GM18508 (cell line): ENCODE data around the gene FAM3C.
"Not testable (repeated sequence)": the region's sequence is repeated elsewhere in the genome, so short reads cannot be mapped to it uniquely, and the experiment has no call there.

ENCODE experiments used
- ATAC-seq: cut with Tn5 transposase; IDR thresholded peaks from one replicate; pipeline ENCODE4 v1.9.1; 2021; ENCODE audit warnings: moderate number of reproducible peaks; ENCODE audit not compliant: insufficient read depth, unreplicated experiment

The FAM3C gene

DNA sequence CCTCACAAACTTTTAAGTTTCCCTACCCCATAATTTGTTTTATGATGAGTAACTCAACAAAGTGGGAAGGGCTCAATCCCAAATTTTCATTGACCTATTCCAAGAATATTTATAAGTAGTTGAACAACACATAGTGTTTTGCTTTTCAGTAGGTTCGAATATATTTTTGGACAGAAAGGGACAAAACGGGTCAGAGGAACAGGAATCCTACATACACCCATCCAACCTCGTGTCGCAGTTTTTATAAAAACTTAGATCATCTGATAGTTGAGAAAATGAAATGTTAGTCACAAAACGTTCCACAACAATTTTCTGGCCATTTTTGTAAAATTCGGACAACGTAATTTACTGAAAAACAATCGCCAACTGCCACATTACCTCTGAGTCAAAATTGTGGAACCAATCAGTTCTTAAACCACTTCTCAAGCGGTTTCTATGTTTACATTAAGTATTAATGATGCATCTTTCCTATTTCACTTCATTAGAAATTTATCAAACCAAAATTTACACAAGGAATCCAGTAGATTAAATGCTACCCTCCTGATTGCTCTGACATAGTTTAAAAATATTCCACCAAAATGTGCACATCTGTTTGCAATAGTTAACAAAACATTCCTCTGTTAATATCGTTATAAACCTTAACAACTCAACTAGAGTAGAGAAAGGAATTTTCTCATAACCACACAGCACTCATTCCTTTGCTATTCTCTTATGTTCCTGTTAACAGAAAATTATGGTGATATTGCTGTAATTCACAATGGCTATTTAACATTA, 61.0 kb downstream of the FAM3C start:
- no peak for ATAC-seq

DNA sequence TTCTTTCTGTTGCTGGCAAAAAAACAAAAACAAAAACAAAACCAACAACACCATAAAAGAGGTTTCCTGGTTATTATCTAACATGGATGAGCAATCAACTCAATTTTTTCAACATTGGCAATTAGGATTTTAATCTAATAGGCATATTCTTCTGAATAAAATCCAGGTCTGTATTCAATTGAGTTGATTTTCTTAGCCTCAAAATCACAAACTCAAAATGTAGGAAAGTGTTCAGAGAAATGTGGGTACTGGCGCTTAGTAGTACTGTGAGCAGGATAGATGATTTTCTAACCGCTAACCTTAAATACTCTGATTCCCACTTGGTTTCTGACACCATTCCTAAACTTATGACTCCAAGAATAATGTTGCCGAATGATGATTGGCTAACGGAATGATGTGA, 61.7 kb downstream of the FAM3C start:
- no peak for ATAC-seq

DNA sequence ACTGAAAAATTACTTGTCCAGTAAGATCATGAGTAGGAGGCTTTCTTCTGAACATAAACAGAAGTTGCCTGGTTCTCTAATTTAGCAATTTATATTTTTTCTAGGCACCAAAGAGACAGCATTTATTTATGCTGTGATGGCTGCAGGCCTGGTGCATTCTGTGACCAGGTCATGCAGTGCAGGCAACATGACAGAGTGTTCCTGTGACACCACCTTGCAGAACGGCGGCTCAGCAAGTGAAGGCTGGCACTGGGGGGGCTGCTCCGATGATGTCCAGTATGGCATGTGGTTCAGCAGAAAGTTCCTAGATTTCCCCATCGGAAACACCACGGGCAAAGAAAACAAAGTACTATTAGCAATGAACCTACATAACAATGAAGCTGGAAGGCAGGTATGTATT, 64.5 kb downstream of the FAM3C start:
- no peak for ATAC-seq

DNA sequence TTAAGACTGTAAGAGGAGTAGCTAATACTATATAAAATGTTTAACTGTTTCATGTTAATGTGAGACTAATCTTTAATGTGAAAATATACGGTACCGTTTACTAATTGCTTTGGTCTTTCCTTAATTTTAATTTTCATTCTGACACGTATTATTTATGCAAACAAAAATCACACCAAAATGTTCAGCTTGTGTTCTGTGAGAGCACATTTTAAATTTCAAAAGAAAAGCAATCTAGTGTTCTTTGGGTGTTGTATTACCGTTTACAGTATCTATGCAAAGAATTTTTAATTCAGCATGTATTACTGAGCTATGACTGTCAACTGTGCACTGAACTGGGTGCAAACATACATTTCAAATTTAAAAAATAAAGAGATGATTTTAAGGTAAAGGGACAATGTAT, 65.1 kb downstream of the FAM3C start:
- ATAC-seq: no peak

DNA sequence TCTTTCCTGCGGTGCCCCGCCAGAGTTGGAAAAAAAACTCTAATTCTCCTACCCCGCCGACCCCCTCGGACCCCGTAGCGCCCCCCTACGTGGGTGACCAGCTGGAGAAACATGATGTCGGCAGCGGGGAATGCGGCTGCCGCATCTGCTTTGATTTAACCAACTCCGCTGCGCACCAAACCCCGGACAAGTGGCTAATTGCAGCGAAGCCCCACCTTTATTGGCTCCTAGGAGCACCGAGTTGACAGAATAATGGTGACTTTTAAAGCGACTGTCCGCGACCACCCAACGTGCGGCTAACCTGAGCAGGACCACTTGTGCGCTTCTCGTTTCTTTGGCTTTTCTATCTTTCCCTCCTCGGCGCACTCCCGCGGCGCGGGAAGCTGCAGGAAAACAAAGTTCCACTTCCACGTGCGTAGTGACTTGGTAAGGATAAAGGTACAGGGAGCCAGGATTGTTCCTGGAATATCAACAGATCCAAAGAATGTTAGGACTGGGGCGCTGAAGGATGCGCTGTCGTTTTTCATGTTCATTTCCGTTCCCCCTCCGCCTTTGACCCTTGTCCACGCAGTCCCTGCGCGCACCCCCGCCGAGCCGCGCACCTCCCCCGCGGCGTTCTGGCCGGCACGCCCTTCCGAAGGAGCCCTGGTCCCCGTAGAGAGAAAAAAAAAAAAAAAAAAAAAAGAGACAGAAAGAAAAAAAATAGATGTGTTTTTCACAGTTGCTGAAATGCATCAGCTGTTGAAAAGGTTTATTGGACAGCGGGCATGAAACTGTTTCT, 65.9 kb downstream of the FAM3C start:
- no peak for ATAC-seq

DNA sequence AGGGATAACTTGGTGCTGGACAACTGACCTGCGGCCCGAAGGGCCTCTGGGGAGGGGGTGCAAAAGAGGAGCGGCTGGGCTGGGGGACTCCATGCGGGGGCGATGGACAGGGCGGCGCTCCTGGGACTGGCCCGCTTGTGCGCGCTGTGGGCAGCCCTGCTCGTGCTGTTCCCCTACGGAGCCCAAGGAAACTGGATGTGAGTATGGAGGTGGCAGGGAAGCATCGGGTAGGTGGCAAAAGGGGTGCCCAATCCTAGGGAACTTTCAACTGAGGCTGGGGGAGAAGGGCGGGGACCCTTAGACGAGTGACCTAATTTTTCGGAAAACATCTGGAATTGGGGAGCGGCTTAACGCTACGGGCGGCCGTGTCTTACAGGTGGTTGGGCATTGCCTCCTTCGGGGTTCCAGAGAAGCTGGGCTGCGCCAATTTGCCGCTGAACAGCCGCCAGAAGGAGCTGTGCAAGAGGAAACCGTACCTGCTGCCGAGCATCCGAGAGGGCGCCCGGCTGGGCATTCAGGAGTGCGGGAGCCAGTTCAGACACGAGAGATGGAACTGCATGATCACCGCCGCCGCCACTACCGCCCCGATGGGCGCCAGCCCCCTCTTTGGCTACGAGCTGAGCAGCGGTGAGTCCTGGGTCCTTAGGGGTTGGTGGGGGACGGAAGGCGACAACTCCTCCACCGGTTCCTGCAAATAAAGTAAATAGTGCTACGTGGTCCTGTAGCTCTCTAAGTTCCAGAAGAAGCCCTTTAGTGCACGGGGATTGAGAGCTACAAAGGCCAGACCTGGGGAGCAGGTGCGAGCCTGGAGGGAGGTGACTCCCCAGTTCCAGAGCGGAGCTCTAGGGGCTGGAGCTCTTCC, 66.7 kb downstream of the FAM3C start:
- no peak for ATAC-seq

DNA sequence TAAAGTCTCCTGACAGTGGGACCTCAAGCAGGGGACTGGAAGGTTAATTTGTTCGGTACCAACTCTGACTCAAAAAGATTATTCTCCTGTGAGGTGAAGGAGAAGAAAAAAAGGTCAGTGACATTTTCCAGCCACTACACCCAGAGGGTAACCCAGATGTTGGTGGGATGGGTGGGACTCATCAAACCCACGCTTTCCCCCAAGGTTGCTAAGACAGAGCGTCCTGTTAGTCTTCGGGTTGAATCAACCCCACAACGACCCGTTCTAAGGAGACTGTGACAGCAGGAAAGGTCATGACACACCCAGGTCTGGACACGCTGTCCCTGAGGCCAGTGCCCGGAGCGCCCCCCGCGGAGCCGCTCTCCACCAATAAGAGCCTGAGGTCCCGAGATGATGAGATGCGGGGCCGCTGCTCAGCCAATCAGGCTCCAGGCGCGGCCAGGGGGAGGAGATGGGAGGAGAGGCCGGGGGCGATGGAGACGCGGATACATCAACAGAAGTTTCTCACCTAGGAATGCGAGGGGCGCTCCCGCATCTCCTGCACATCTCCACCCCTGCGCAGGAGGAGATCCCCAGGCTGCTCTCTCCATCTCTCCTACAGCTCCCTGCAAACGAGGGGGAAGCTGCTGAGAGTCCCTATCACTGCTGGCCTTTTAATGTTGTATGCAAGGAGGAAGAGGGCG, 67.5 kb downstream of the FAM3C start, which contains the start of gene WNT16:
Gene WNT16 (plus strand): TSS at position 493 of the 683 bp plus-strand sequence. CDS start 293 bp downstream, outside the sequence.
- ATAC-seq: no peak

DNA sequence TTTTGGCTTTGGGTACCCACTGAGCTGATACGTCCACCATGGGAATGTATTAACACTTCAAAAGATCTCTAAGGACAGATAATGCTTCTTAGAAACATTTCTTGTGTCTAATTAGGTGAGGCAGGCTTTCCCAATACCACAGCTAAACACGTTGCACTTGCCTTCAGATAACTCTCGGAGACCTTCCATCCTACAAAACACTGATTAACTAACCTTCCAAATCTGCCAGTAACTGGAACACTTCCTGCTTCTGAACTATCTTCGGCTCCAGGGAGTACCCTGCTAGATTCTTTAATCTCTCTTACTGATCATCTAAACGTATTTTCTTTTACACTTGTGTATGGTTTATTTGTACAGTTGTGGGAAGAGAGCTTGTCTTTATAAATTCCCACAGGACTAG, 68.4 kb downstream of the FAM3C start:
- ATAC-seq: no peak

DNA sequence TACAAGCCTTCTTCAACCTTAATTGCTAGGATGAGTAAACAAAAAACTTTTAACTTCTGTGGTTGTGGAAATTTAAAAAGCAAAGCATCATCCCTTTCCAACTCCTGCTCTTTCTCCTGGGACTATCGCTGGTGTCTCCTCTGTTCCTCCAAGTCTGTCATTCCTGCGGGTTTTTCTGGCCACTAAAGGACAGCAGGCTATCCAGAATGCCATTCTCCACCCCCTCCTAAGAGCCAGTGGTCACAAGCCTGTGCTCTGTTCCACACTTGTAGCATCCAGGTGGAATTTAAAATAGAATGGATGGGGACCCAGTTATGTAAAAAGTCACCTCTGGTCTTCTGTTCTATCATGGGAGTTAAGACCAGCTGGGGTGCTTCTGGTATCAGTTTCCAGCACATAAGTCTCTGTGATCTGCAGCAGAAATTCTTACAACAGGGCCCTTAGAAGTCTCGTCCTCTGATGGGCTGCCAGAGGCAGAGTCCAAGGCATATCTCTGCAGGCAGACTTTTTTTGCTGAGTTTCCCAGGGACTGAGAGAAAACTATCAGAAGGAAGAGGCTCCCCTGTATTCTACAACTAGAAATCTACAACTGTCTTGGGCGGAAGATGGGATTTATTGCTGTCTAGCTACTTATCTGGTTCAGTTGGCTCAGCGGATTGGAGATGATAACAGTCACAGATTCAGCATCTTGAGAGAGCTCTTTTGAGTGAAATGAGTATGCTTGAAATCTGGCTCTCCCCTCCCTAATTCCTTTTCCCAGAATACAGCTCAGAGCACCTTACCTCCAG, 72.4 kb downstream of the FAM3C start:
- no peak for ATAC-seq

DNA sequence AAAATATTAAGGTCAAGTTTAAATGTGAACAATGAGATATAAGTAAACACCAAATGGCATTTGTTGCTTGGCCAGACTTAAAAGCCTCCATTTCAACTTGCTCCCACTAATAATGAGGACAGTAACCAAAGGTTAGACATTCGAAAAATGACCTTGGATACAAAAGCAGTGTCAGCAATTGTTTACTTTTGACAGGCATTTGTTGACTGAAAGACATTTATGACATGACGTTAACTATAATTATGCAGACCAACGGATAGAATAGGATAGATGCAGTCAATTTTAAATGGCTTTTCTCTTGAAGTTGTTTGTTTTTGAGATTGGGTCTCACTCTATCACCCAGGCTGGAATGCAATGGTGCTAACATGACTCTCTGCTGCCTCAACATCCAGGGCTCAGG, 73.6 kb downstream of the FAM3C start:
- no peak for ATAC-seq

DNA sequence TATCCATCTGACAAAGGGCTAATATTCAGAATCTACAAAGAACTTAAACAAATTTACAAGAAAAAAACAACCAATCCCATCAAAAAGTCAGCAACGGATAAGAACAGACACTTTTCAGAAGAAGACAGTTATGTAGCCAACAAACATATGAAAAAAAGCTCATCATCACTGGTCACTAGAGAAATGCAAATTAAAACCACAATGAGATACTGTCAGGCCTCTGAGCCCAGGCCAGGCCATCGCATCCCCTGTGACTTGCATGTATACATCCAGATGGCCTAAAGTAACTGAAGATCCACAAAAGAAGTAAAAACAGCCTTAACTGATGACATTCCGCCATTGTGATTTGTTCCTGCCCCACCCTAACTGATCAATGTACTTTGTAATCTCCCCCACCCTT, 80.9 kb downstream of the FAM3C start:
- ATAC-seq: not testable (repeated sequence)

DNA sequence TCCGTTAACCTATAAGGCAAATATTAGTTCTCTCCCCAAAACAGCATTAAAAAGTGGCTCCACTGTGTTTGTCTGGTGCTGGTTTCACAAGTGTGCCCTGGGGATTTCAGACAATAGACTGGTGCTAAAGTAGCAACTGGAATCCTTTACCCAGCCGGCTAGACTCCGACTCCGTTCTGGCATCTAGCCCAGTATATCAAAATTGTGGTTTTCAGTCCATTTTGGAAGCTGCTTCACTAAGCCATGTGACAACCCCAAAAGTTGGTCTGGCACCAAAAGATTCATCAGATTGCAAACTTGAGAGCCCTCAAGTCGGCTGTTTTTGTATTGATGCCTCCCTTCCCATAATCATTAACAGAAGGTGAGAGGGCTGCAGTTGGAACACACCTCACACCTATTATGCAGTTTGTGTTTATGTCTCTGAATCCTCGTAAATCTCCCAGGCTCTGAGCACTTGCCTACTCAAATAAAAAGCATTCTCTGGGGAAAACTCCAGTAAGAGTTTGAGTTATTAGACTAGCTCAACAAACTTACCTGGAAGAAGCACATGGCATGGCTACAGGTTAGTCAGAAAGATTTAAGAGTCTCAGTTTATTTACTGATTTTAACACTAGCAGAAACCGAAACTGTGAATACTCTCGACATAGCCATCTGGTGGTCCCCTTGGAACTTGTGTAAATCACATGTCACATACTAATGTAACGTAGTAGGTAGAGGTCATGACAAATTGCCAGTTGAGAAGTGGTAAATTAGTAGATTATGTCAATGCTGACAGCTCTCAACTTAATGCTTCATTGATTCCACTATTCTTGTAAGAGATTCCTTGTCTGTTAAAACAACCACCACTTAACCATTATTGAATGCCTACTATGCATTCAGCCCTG, 82.1 kb downstream of the FAM3C start:
- ATAC-seq: peak; percentile 87

DNA sequence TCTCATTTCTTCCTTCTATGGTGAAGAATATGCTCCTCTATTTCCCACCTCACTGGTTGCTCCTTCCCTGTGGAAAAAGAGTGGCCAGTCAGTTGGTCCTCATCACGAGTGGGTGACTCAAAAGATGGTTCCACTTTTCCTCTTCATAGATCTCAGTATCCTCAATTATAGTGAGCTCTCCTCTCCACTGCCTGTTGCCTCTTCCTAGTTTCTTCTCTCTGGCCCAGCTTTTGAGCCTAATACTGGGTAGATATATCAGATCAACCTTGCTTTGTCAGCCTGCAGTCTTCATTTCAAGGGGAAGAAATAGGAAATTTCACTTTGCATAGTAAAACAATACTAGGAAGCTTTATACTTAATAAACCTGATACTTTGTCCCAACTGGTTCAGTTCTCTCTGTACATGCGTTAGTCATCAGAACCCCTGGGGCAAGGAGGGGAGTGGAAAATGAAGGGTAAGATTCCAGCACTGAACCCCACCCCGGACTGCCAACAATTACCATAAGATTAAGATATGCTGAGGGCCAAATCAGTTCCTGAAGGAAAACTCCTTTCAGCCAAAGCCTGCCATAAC, 82.8 kb downstream of the FAM3C start:
- ATAC-seq: no peak

DNA sequence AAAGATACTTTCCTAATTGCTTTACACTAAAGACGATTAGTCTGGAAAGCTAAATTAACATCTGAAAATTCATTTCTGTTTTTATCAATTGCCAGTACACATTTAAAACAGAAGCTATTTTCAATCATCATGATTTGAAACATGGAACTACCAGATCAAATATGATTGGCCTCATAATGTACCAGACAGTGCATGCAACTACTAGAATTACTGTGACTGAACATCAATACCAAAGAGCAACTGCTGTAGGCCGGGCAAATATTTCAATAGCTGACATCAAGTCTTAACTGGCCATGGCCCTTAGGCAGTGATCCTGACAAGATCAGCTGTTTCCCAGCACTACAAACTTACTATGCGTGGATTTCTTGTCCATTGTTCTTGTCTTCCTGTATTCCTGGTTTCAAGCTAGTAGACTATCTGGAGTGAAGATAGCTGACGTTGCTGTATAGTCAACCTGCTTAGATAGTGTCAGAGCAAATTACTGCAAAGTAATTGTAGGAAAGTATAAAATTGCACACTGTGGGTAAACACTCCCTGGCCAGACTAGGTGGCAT, 89.0 kb downstream of the FAM3C start:
- no peak for ATAC-seq

DNA sequence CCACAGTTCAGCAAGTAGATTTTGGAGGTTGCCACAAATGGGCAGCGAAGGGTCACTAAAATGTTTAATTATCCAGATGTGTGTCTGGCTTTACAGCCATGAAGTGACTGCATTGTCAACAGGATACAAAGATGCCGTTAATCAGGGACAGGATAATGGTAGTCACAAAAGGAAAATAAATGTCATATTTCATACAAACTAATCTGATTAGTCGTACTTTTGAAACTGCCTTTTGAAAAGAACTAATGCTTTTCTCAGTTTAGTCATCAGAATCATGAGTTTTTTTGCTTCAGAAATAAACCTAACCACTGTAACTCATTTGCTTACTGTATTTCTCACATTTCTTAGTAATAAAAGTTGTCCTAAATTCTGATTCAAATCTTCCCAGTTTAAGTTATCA, 89.5 kb downstream of the FAM3C start:
- no peak for ATAC-seq

DNA sequence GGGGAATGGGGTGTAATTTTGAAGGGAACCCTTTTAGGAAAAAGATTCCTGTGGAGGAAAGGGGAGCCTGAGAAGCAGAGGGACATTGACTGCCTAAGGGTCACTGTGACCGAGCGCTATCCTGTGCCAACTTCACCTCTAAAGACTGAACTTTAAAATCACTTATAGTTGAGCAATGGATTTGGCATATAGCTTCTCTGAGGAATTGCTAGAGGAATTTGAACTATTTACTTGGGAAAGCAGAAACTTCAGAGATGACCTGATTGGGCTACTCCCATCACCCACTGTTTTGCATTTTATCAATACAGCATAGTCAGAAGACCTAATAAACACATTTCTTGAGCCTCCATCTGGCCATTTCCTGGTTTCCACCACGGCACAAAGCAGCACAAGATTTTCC, 91.0 kb downstream of the FAM3C start:
- ATAC-seq: no peak

DNA sequence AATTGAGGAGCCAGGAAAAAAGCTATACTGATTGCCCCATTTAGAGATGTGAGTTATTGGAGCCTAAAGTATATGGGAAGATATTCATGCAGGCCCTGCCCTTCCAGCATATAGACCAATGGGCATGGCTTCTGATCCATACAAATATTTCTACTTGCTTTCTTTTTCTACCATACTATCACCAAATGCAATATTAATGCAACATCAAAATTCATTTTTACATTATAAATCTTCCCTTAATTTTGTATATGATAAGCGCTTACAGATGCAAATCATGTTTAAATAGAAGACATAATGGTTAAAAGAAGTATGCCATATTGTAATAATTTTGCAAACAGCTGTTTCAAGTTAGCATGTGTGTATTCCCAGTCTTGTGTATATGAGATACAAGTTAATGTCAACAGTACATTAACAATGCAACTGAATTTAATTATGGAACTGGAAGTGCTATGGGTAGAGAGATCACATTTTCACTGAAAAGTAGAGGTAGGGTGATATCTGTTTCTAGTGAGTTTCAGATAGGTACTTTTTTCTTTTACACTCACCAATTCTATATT, 91.9 kb downstream of the FAM3C start:
- ATAC-seq: no peak
